Peyer's patch (tissue), 4 donors: ENCODE data around the gene C1orf226.

ENCODE experiments used
- CTCF ChIP-seq, 6 experiments: fragments of 450-650 bp in 4 of 6; fragments of 200-600 bp in 2 of 6; sonication (generic) in 1 of 6; IDR thresholded peaks; one replicate each; pipeline ENCODE4 v1.5.1; 2017 to 2019; ENCODE audit warnings: antibody characterized with exemption in 6 of 6, mild to moderate bottlenecking in 3 of 6, moderate library complexity in 1 of 6
- POLR2A ChIP-seq, 2 donors: fragments of 450-650 bp; IDR thresholded peaks; one replicate each; pipeline ENCODE4 v1.5.1; 2017; ENCODE audit warnings: antibody characterized with exemption in 2 of 2, mild to moderate bottlenecking in 2 of 2, moderate library complexity in 2 of 2

GRCh38 chr1:162360237-162360873 is 21.2 kb upstream of the C1orf226 start:
- TF ChIP-seq POLR2A (IDR thresholded peaks at IDR 0.05) (no peak), CTCF (IDR thresholded peaks at IDR 0.05) (no peak)
